Ovary (tissue), 9 donors: ENCODE results near the gene REEP5. TPM values are rescaled to one million over a fixed set of nuclear protein-coding genes. Genes with fewer than 3 reads are reported as not detected.

Experiments
- DNase-seq, 5 donors: peaks; one replicate each; pipeline ENCODE4 v3.0.0-alpha.2; 2019 to 2020
- H3K27ac ChIP-seq, 2 donors: fragments of 200-600 bp; one replicate each; pipeline versions ENCODE4 v1.5.1 to v1.8.0; 2019 to 2022
- H3K27me3 ChIP-seq: fragments of 200-600 bp; one replicate; pipeline ENCODE4 v1.8.0; 2022
- H3K36me3 ChIP-seq: fragments of 200-600 bp; sonication (generic); one replicate; pipeline ENCODE4 v1.5.1; 2019
- H3K4me1 ChIP-seq: one replicate; pipeline ENCODE4 v1.8.1; 2013; ENCODE audit warnings: mild to moderate bottlenecking, moderate library complexity; ENCODE audit not compliant: insufficient read depth
- H3K4me3 ChIP-seq: fragments of 200-600 bp; sonication (generic); one replicate; pipeline ENCODE4 v1.5.1; 2017
- H3K9me3 ChIP-seq, 2 donors: fragments of 200-600 bp in 1 of 2; sonication (generic) in 1 of 2; one replicate each; pipeline versions ENCODE4 v1.5.1 to v1.8.1; 2013 to 2019; ENCODE audit warnings: mild to moderate bottlenecking in 1 of 2, moderate library complexity in 1 of 2
- CTCF ChIP-seq, 3 donors: fragments of 450-650 bp in 2 of 3; fragments of 200-600 bp in 1 of 3; IDR thresholded peaks; one replicate each; pipeline versions ENCODE4 v1.5.1 to v1.8.0; 2016 to 2022; ENCODE audit warnings: antibody characterized with exemption in 3 of 3, mild to moderate bottlenecking in 1 of 3
- EP300 ChIP-seq: sonication (generic); formaldehyde crosslinking; IDR thresholded peaks from one replicate; pipeline ENCODE4 v1.6.1; 2017; ENCODE audit warnings: antibody characterized with exemption
- POLR2A ChIP-seq: fragments of 450-650 bp; IDR thresholded peaks from one replicate; pipeline ENCODE4 v1.6.1; 2017; ENCODE audit warnings: antibody characterized with exemption, mild to moderate bottlenecking, moderate library complexity
- WGBS, 3 donors: extraction: QIAGEN DNeasy Blood & Tissue Kit in 1 of 3; methylation state at CpG; one replicate each; pipeline versions ENCODE4 v1.1.5 to v1.1.7; 2013 to 2017; 5-methylcytosine and 5-hydroxymethylcytosine counted together
- intact Hi-C, 4 donors: fragments of 100-400 bp; cut with DNase I; formaldehyde crosslinking; loops; one replicate each; pipeline versions ENCODE4 v1.11.0 to v1.15.1; 2022 to 2023
- polyA plus RNA-seq, 2 donors: library from polyadenylated mRNA; stranded (reverse); fragments of 200-250 nt in 1 of 2; fragments of 350-450 nt in 1 of 2; fragmentation: Illumina TruSeq in 1 of 2; extraction: RNeasy Lipid Tissue Mini Kit (QIAGEN cat#74804) in 1 of 2; gene quantifications; one replicate each; pipeline ENCODE4 v1.2.3, GENCODE V29; 2013 to 2014
- total RNA-seq, 7 donors: library from RNA; depleted of rRNA in 2 of 7; stranded (reverse); fragments of >200 nt in 2 of 7; fragmentation: NEBNext Ultra II Directional in 3 of 7; extraction: Animal tissue kit (Norgen Biotek cat#: 25700) in 3 of 7; gene quantifications; one replicate each; pipeline versions ENCODE4 v1.1.0 to v1.2.4, GENCODE V29; 2016 to 2023
- donor health status: DM: no; HTN: no; CAD: no; lungs with moderate emphysema.
- donor health status: DM: no; HTN: no; CAD: no.
- donor health status: Bipolar disorder and iron deficiency.
- donor health status: DM: yes; HTN: yes; CAD: no.
- donor health status: DM: no; HTN: no; CAD: no.
- donor health status: DM: yes; HTN: yes; CAD: no.

REEP5 gene
- total and polyA plus RNA-seq, 9 donors, result 50.2 to 90.4 (median 67.6) TPM

DNA sequence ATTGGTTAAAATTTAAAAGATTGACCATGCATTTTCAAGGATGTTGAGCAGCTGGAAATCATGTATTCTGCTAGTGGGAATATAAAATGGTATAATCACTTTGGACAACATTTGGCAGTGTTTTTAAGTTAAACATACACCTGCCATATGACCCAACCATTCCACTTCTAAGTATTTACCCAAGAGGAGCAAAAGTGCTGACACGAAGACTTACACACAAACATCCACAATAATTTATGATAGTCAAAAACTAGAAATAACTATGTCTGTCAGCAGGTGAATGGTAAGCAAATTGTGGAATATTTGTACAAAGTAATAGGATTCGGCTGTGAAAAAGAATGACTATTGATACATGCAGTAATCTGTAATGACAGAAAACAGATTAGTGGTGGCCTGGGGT lies 91.6 kb downstream of the REEP5 start:
- H3K36me3 ChIP-seq, result no peaks in the 10 kb centered on the region
- H3K9me3 ChIP-seq, result no peaks in the 10 kb centered on the region
- DNase-seq, result no peak
- no peak overlapping the region for H3K27ac ChIP-seq
- intact Hi-C loops, result no loop called here
- no peak overlapping the region for H3K4me3 ChIP-seq
- 92 to 95% (median 94%) methylated on average over 2 of the region's 2 CpGs for WGBS, 3 donors
- no peak for TF ChIP-seq CTCF (IDR thresholded peaks at IDR 0.05)
- TF ChIP-seq EP300, result no peak
- no peak for TF ChIP-seq POLR2A
- H3K4me1 ChIP-seq, result no peaks in the 10 kb centered on the region
- no peaks in the 10 kb centered on the region for H3K27me3 ChIP-seq

Other genes starting within 250 kb of the REEP5 start
- 10 to 100 TPM; 32.8 to 44.6 (median 35.4) TPM for gene APC, start 184.3 kb downstream of the REEP5 start, total RNA-seq
- 1 to 10 TPM; 5.1 to 9.6 TPM for gene APC, start 184.3 kb downstream of the REEP5 start, polyA plus RNA-seq
- gene SRP19, start 60.9 kb downstream of the REEP5 start, total RNA-seq, result 10 to 100 TPM; 25.2 to 36.9 (median 26.6) TPM
- gene SRP19, start 60.9 kb downstream of the REEP5 start, polyA plus RNA-seq, result 10 to 100 TPM; 38.1 to 65.9 TPM
- gene DCP2, start 54.6 kb upstream of the REEP5 start, total RNA-seq, result 10 to 100 TPM; 16.4 to 58.7 (median 41.7) TPM
- gene DCP2, start 54.6 kb upstream of the REEP5 start, polyA plus RNA-seq, result 10 to 100 TPM; 12.4 to 13.7 TPM